Loucy (cell line): ENCODE results near the gene RAB3D.
A peak's percentile ranks its signal among the peaks of the same experiment; 100 is the strongest.

Source experiments
- H2AFZ ChIP-seq: fragments of 200-600 bp; sonication (generic); 2 replicates; pipeline ENCODE4 v1.6.0; 2016; ENCODE audit warnings: antibody characterized with exemption, mild to moderate bottlenecking, low read length, moderate library complexity
- H3F3A ChIP-seq: fragments of 200-600 bp; 2 replicates; pipeline ENCODE4 v1.6.0; 2016; ENCODE audit warnings: antibody characterized with exemption, low read depth, mild to moderate bottlenecking
- H3K27me3 ChIP-seq: fragments of 200-600 bp; sonication (generic); 2 replicates; pipeline ENCODE4 v1.6.1; 2014; ENCODE audit warnings: low read length, mild to moderate bottlenecking; ENCODE audit not compliant: insufficient read depth, poor library complexity, severe bottlenecking
- H3K36me3 ChIP-seq: fragments of 200-600 bp; sonication (generic); 2 replicates; pipeline ENCODE4 v1.6.1; 2016; ENCODE audit warnings: low read length; ENCODE audit not compliant: insufficient read depth
- H3K4me1 ChIP-seq: fragments of 200-600 bp; sonication (generic); 2 replicates; pipeline ENCODE4 v1.5.1; 2014; ENCODE audit warnings: low read length, mild to moderate bottlenecking; ENCODE audit not compliant: insufficient read depth, poor library complexity, severe bottlenecking
- H3K4me2 ChIP-seq: fragments of 200-600 bp; sonication (generic); 2 replicates; pipeline ENCODE4 v1.6.0; 2014; ENCODE audit warnings: antibody characterized with exemption, low read length, low read depth, mild to moderate bottlenecking; ENCODE audit not compliant: poor library complexity, severe bottlenecking
- H3K4me3 ChIP-seq: fragments of 200-600 bp; sonication (generic); 2 replicates; pipeline ENCODE4 v1.5.1; 2014; ENCODE audit warnings: low read length, mild to moderate bottlenecking, mixed read lengths; ENCODE audit not compliant: poor library complexity, severe bottlenecking
- H3K79me2 ChIP-seq: fragments of 200-600 bp; sonication (generic); 2 replicates; pipeline ENCODE4 v1.6.1; 2014; ENCODE audit warnings: low read length; ENCODE audit not compliant: insufficient read depth
- H3K9ac ChIP-seq: fragments of 200-600 bp; sonication (generic); 2 replicates; pipeline ENCODE4 v1.6.0; 2014; ENCODE audit warnings: mild to moderate bottlenecking, low read depth, low read length, moderate library complexity; ENCODE audit not compliant: poor library complexity, severe bottlenecking
- H3K9me2 ChIP-seq: fragments of 200-600 bp; sonication (generic); replicated peaks from 2 replicates; pipeline ENCODE4 v1.6.1; 2016; ENCODE audit warnings: low read depth, low read length, mixed read lengths
- H3K9me3 ChIP-seq: fragments of 200-600 bp; sonication (generic); 2 replicates; pipeline ENCODE4 v1.6.1; 2014; ENCODE audit warnings: mild to moderate bottlenecking, antibody characterized with exemption, low read length, low read depth; ENCODE audit not compliant: insufficient read depth
- H4K20me1 ChIP-seq: fragments of 200-600 bp; sonication (generic); 2 replicates; pipeline ENCODE4 v1.6.0; 2014; ENCODE audit warnings: antibody characterized with exemption, low read length, mild to moderate bottlenecking; ENCODE audit not compliant: insufficient read depth, poor library complexity, severe bottlenecking
- CTCF ChIP-seq: fragments of 200-600 bp; sonication (generic); conservative IDR thresholded peaks from 2 replicates; pipeline ENCODE4 v1.5.1; 2014; ENCODE audit warnings: mild to moderate bottlenecking, antibody characterized with exemption, low read length
- EZH2phosphoT487 ChIP-seq: fragments of 200-600 bp; IDR thresholded peaks from 2 replicates; pipeline ENCODE4 v1.6.1; 2018; ENCODE audit warnings: antibody characterized with exemption, mild to moderate bottlenecking, moderate library complexity, borderline replicate concordance

RAB3D gene

GRCh38 chr19:11290256-11290655, 49.2 kb downstream of the RAB3D start:
- Histone ChIP-seq H4K20me1 (no peaks in the 10 kb centered on the region), H3K9me2 (no peaks in the 10 kb centered on the region), H3F3A (no peaks in the 10 kb centered on the region), H3K4me3 (no peak overlapping the region), H3K4me1 (peaks cover 7% of the 10 kb centered on the region), H3K9ac (no peak overlapping the region), H3K36me3 (no peaks in the 10 kb centered on the region), H2AFZ (no peak overlapping the region), H3K9me3 (no peaks in the 10 kb centered on the region), H3K4me2 (no peak overlapping the region), H3K27me3 (no peaks in the 10 kb centered on the region), H3K79me2 (no peaks in the 10 kb centered on the region)
- no peak for TF ChIP-seq EZH2phosphoT487
- TF ChIP-seq CTCF: no peak

DNA sequence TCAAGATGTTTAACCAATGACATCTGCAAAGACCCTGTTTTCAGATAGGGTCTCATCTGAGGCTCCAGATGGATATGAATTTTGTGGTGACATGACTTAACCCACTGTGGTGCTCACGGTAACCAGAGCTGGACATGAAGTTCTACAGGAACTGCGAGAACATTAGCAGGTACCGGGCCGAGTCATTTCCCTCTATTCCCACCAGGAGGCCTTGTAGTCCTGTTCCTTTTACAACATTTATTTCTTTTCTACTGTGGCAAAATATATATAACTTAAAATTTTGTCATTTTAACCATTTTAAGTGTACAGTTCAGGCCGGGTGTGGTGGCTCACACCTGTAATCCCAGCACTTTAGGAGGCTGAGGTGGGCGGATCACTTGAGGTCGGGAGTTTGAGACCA, 51.1 kb downstream of the RAB3D start:
- Histone ChIP-seq H3K36me3 (no peaks in the 10 kb centered on the region), H3F3A (no peaks in the 10 kb centered on the region), H3K4me1 (peaks cover under 1% of the 10 kb centered on the region), H3K4me3 (no peak overlapping the region), H3K79me2 (no peaks in the 10 kb centered on the region), H2AFZ (no peak overlapping the region), H3K4me2 (no peak overlapping the region), H3K9me3 (no peaks in the 10 kb centered on the region), H4K20me1 (no peaks in the 10 kb centered on the region), H3K9me2 (no peaks in the 10 kb centered on the region), H3K9ac (no peak overlapping the region), H3K27me3 (no peaks in the 10 kb centered on the region)
- TF ChIP-seq EZH2phosphoT487 (no peak), CTCF (peak; percentile 50)

DNA sequence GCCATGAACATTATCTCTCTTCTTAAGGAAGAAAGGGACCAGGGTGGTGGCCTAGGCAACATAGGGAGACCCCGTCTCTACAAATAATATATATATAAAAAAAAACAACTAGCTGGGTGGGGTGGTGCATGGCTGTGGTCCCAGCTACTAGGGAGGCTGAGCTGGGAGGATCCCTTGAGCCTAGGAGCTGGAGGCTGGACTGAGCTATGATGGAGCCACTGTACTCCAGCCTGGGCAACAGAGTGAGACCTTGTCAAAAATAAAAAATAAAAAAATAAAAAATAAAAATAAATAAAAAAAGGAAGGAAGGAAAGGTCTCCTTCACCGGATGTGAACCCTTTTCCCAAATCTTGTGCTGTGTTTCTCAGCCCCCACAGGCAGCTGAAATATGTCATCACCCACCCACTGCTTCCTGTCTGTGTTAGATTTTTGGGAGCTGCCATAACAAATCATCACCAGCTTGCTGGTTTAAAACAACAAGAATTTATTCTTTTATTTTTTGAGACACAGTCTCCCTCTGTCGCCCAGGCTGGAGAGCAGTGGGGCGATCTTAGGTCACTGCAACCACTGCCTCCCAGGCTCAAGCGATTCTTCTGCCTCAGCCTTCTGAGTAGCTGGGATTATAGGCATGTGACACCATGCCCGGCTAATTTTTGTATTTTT, 53.0 kb downstream of the RAB3D start:
- Histone ChIP-seq H2AFZ (no peak overlapping the region), H3K4me2 (no peak overlapping the region), H3K9me3 (no peaks in the 10 kb centered on the region), H3K9ac (no peak overlapping the region), H3K79me2 (no peaks in the 10 kb centered on the region), H3K9me2 (no peaks in the 10 kb centered on the region), H3K4me1 (no peaks in the 10 kb centered on the region), H3K4me3 (no peak overlapping the region), H3K36me3 (no peaks in the 10 kb centered on the region), H4K20me1 (no peaks in the 10 kb centered on the region), H3K27me3 (peaks cover 5% of the 10 kb centered on the region), H3F3A (no peaks in the 10 kb centered on the region)
- TF ChIP-seq CTCF: no peak
- TF ChIP-seq EZH2phosphoT487: no peak
